HEK293T (cell line): Measurements from ENCODE around the gene C9orf85.

Experiments
- ELF4 ChIP-seq: fragments of 450-650 bp; IDR thresholded peaks from 2 replicates; pipeline ENCODE4 v1.6.1; 2017; ENCODE audit warnings: antibody characterized with exemption
- FOXA1 ChIP-seq: fragments of 450-650 bp; IDR thresholded peaks from 2 replicates; pipeline ENCODE4 v1.6.1; 2016; ENCODE audit warnings: mild to moderate bottlenecking
- LEF1 ChIP-seq: fragments of 450-650 bp; IDR thresholded peaks from 2 replicates; pipeline ENCODE4 v1.6.1; 2017; ENCODE audit warnings: mild to moderate bottlenecking, borderline replicate concordance
- NFRKB ChIP-seq: fragments of 450-650 bp; IDR thresholded peaks from 2 replicates; pipeline ENCODE4 v1.6.1; 2016; ENCODE audit warnings: mild to moderate bottlenecking, moderate library complexity
- SP1 ChIP-seq: fragments of 450-650 bp; IDR thresholded peaks from 2 replicates; pipeline ENCODE4 v1.6.1; 2017
- TARDBP ChIP-seq: fragments of 450-650 bp; IDR thresholded peaks from 2 replicates; pipeline ENCODE4 v1.6.1; 2016

DNA sequence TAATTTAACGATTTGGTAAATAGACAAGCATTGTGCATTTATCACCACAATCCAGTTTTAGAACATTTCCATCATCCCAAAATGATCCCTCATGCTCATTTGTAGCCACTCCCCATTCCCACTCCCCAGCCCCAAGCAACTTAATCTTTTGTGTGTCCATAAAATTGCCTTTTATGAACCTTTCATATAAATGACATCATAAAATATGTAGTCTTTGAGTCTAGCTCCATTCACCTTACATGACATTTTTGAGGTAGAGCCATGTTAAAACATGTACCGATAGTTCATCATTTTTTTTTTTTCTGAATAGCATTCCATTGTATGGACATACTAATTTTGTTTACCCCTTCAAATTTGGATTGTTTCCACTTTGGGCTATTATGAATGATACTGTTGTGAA lies 70.5 kb downstream of the C9orf85 start:
- no peak for TF ChIP-seq ELF4
- no peak for TF ChIP-seq FOXA1
- no peak for TF ChIP-seq NFRKB
- no peak for TF ChIP-seq SP1
- TF ChIP-seq LEF1 = no peak
- no peak for TF ChIP-seq TARDBP
